ENCODE results near the gene PLN.
A peak's percentile ranks its signal among the peaks of the same experiment; 100 is the strongest.

PLN gene

GRCh38 chr6:118558464-118559217 is 10.5 kb downstream of the PLN start:
- TF ChIP-seq CTCF (IDR thresholded peaks at IDR 0.05; ENCODE audit: low read depth, low read length): no peak
- H3K4me3 ChIP-seq (replicated peaks in 1 of 2; ENCODE audit: low read depth in 2 of 2, low read length in 2 of 2): no peak overlapping the region
- peak in 1 of 2 donors; percentile 43 for DNase-seq (ENCODE audit: low read depth in 2 of 2)

GRCh38 chr6:118559659-118560058 is 11.6 kb downstream of the PLN start:
- no peak for TF ChIP-seq CTCF (IDR thresholded peaks at IDR 0.05; ENCODE audit: low read depth, low read length)
- no peak overlapping the region for H3K4me3 ChIP-seq (replicated peaks in 1 of 2; ENCODE audit: low read depth in 2 of 2, low read length in 2 of 2)
- DNase-seq (ENCODE audit: low read depth in 2 of 2): no peak

GRCh38 chr6:118562248-118562647 is 14.2 kb downstream of the PLN start:
- H3K4me3 ChIP-seq (replicated peaks in 1 of 2; ENCODE audit: low read depth in 2 of 2, low read length in 2 of 2): no peak overlapping the region
- no peak for DNase-seq (ENCODE audit: low read depth in 2 of 2)
- no peak for TF ChIP-seq CTCF (IDR thresholded peaks at IDR 0.05; ENCODE audit: low read depth, low read length)

GRCh38 chr6:118562959-118563358 is 14.9 kb downstream of the PLN start:
- H3K4me3 ChIP-seq (replicated peaks in 1 of 2; ENCODE audit: low read depth in 2 of 2, low read length in 2 of 2): no peak overlapping the region
- no peak for TF ChIP-seq CTCF (IDR thresholded peaks at IDR 0.05; ENCODE audit: low read depth, low read length)
- DNase-seq (ENCODE audit: low read depth in 2 of 2): peak; percentile 22 to 68

GRCh38 chr6:118565311-118565960 is 17.3 kb downstream of the PLN start:
- no peak for DNase-seq (ENCODE audit: low read depth in 2 of 2)
- peak; percentile 30 for TF ChIP-seq CTCF (IDR thresholded peaks at IDR 0.05; ENCODE audit: low read depth, low read length)
- no peak overlapping the region for H3K4me3 ChIP-seq (replicated peaks in 1 of 2; ENCODE audit: low read depth in 2 of 2, low read length in 2 of 2)

GRCh38 chr6:118567974-118568373 is 19.9 kb downstream of the PLN start:
- no peak for TF ChIP-seq CTCF (IDR thresholded peaks at IDR 0.05; ENCODE audit: low read depth, low read length)
- no peak overlapping the region for H3K4me3 ChIP-seq (replicated peaks in 1 of 2; ENCODE audit: low read depth in 2 of 2, low read length in 2 of 2)
- no peak for DNase-seq (ENCODE audit: low read depth in 2 of 2)

All from cardiac fibroblast (primary cell).